Cardiac fibroblast (primary cell): Measurements from ENCODE around the gene NEFH.
"Not testable (repeated sequence)": the region's sequence is repeated elsewhere in the genome, so short reads cannot be mapped to it uniquely, and the experiment has no call there.

ENCODE experiments used
- DNase-seq, 2 donors: peaks; one replicate each; pipeline versions ENCODE4 v3.0.0 to v3.0.0-alpha.2; 2010; ENCODE audit warnings: low read depth in 2 of 2
- H3K4me3 ChIP-seq, 2 donors: replicated peaks in 1 of 2; 1 replicate in 1 of 2; 2 replicates in 1 of 2; pipeline ENCODE4 v1.5.1; 2011; ENCODE audit warnings: low read depth in 2 of 2, low read length in 2 of 2, mild to moderate bottlenecking in 2 of 2, moderate library complexity in 1 of 2
- CTCF ChIP-seq: IDR thresholded peaks from one replicate; pipeline ENCODE4 v1.5.1; 2011; ENCODE audit warnings: low read depth, mild to moderate bottlenecking, low read length, inconsistent platforms

Gene NEFH

DNA sequence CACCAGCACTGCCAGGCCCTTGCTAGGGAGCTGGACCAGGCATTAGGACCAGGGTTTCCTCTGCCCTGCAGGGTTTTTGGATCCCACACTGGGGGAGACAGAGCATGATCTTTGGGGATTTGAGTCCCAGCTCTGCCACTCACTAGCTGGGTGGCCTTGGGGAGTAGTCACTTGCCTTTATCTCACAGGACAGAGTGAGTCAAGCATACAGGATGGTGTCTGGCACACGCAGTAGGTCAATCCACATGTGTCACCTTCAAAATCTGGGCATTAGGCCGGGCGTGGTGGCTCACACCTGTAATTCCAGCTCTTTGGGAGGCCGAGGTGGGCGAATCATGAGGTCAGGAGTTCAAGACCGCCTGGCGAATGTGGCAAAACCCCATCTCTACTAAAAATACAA lies 2.7 kb downstream of the NEFH start:
- DNase-seq = no peak
- no peak for TF ChIP-seq CTCF

DNA sequence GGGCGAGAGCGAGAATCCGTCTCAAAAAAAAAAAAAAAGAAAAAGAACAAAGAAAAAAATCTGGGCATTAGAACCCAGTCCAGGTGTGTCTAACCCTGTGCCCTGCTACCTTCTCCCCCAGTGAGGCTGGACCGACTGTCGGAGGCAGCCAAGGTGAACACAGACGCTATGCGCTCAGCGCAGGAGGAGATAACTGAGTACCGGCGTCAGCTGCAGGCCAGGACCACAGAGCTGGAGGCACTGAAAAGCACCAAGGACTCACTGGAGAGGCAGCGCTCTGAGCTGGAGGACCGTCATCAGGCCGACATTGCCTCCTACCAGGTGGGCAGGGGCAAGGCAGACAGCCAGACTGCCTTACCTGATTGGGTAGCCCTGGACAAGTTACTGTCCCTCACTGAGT lies 3.2 kb downstream of the NEFH start:
- H3K4me3 ChIP-seq = no peak overlapping the region
- TF ChIP-seq CTCF = no peak
- DNase-seq = no peak

More for the DNA sequence above, 2.7 kb downstream of the NEFH start:
- no peak overlapping the region for H3K4me3 ChIP-seq

DNA sequence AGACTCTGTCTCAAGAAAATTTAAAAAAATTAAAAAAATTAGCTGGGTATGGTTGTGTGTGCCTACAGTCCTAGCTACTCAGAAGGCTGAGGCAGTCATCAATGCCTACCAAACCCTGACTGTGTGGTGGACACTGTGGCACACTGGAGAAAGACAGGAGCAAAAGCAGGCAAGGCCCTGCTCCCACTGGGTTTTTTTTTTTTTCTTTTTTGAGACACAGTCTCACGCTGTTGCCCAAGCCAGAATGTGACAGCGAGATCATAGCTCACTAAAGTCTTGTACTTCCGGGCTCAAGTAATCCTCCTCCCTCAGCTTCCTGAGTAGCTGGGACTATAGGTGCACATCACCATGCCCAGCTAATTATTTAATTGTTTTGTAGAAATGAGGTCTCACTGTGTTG lies 4.6 kb downstream of the NEFH start:
- no peak overlapping the region for H3K4me3 ChIP-seq
- no peak for TF ChIP-seq CTCF
- DNase-seq = no peak

- TF ChIP-seq CTCF = no peak
- H3K4me3 ChIP-seq = no peak overlapping the region
- no peak for DNase-seq
Measured at GRCh38 chr22:29485448-29485847, 5.4 kb downstream of the NEFH start.

GRCh38 chr22:29487426-29487986 lies 7.5 kb downstream of the NEFH start:
- no peak for TF ChIP-seq CTCF
- H3K4me3 ChIP-seq = no peak overlapping the region
- no peak for DNase-seq

- DNase-seq = not testable (repeated sequence)
Measured at GRCh38 chr22:29489127-29489780, 9.2 kb downstream of the NEFH start.

DNA sequence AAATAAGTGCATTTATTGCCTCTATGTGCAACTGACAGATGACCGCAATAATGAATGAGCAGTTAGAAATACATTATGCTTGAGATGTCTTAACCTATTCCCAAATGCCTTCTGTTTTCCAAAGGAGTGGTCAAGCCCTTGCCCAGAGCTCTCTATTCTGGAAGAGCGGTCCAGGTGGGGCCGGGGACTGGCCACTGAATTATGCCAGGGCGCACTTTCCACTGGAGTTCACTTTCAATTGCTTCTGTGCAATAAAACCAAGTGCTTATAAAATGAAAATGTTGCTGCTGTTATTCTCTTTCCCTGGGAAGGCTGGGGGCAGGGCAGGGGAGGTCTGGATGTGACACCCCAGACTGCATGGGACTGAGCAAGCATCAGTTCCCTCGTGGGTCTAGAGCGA lies 11.0 kb downstream of the NEFH start:
- no peak for TF ChIP-seq CTCF
- no peak for DNase-seq
- H3K4me3 ChIP-seq = no peak overlapping the region

More at GRCh38 chr22:29489127-29489780, 9.2 kb downstream of the NEFH start:
- H3K4me3 ChIP-seq = not testable (repeated sequence)
